ENCODE data around the gene L1TD1.
A peak's percentile ranks its signal among the peaks of the same experiment; 100 is the strongest.
"Not testable (repeated sequence)": the region's sequence is repeated elsewhere in the genome, so short reads cannot be mapped to it uniquely, and the experiment has no call there.

L1TD1 gene

DNA sequence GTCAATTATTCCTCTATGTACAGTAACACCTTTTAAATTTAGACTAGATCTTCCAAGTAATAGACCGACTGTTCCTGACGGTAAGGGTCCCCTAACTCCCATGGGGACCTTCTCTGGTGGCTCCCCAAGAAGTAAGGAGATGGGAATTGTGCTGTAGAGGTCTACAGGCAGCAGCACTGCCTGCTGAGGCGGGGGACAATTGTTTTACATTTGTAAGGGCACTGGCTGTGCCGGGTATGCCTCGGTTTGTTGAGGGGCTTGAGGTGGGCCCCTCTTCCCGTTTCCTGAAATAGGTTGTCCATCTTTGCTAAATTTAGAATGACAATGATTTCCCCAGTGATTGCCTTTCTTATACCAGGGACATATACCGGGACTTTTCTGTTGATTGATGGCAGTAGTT, 13.1 kb upstream of the L1TD1 start:
- Histone ChIP-seq H3K27ac (ENCODE audit: low read length) (no peak overlapping the region), H3K36me3 (ENCODE audit: control insufficient read depth, insufficient read depth, low read length) (no peaks in the 10 kb centered on the region), H3K27me3 (ENCODE audit: control insufficient read depth, insufficient read depth, low read length) (no peaks in the 10 kb centered on the region), H3K4me3 (ENCODE audit: low read length) (no peak overlapping the region), H3K9me3 (ENCODE audit: control insufficient read depth, insufficient read depth, low read length) (no peaks in the 10 kb centered on the region), H3K4me1 (ENCODE audit: control insufficient read depth, insufficient read depth, low read length) (peaks cover 3% of the 10 kb centered on the region; the same call in 1 of the 2 replicates)
- DNase-seq (ENCODE audit: low read depth, low spot score) = no peak
- WGBS (ENCODE audit: insufficient coverage, insufficient read length) = no CpG with 5 or more reads among the region's 7 CpGs

GRCh38 chr1:62182157-62182556, 12.5 kb upstream of the L1TD1 start:
- H3K27me3 ChIP-seq (ENCODE audit: control insufficient read depth, insufficient read depth, low read length); H3K4me3 ChIP-seq (ENCODE audit: low read length); DNase-seq (ENCODE audit: low read depth, low spot score); H3K27ac ChIP-seq (ENCODE audit: low read length); H3K4me1 ChIP-seq (ENCODE audit: control insufficient read depth, insufficient read depth, low read length); H3K9me3 ChIP-seq (ENCODE audit: control insufficient read depth, insufficient read depth, low read length); H3K36me3 ChIP-seq (ENCODE audit: control insufficient read depth, insufficient read depth, low read length): not testable (repeated sequence)
- WGBS (ENCODE audit: insufficient coverage, insufficient read length) = no CpG with 5 or more reads among the region's 8 CpGs

DNA sequence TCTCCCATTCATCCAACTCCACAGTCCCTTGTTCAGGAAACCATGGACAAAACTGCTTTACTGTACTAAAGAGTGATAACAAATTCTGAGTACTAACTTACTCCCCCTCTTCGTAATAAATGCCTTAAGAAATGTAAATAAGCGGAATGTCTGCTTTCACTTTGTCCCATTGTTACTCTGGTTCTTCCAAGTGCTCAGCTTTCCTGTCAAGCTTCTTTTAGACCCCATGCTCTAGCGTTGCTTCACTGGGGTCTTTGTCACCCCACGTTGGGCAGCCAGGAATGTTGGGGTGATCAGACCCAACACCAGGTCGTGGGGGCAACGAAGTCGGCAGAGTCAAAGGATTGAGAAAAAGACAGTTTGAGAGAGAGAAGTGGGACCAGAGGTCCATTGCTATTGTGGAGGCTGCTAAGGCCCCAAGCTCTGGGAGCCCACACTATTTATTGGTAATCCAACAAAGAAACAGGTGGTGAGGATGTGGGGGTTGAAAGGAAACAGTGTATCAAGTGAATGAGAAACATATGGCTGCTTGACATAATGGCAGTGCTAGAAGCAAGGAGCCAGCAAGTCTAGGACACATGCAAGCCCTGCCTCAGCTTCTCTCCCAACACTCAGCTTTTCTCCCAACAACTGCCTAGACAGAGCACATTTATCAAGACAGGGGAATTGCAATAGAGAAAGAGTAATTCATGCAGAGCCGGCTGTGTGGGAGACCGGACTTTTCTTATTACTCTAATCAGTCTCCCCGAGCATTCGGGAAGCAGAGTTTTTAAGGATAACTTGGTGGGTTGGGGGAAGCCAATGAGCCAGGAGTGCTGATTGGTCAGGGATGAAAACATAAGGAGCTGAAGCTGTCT, 11.3 kb upstream of the L1TD1 start:
- DNase-seq (ENCODE audit: low read depth, low spot score); H3K36me3 ChIP-seq (ENCODE audit: control insufficient read depth, insufficient read depth, low read length); H3K27ac ChIP-seq (ENCODE audit: low read length); H3K9me3 ChIP-seq (ENCODE audit: control insufficient read depth, insufficient read depth, low read length); H3K4me1 ChIP-seq (ENCODE audit: control insufficient read depth, insufficient read depth, low read length); H3K4me3 ChIP-seq (ENCODE audit: low read length); H3K27me3 ChIP-seq (ENCODE audit: control insufficient read depth, insufficient read depth, low read length): not testable (repeated sequence)
- WGBS (ENCODE audit: insufficient coverage, insufficient read length) = no CpG with 5 or more reads among the region's 11 CpGs

- Histone ChIP-seq H3K27ac (ENCODE audit: low read length) (no peak overlapping the region), H3K9me3 (ENCODE audit: control insufficient read depth, insufficient read depth, low read length) (no peaks in the 10 kb centered on the region), H3K4me1 (ENCODE audit: control insufficient read depth, insufficient read depth, low read length) (peaks cover 3% of the 10 kb centered on the region; the same call in 1 of the 2 replicates), H3K4me3 (ENCODE audit: low read length) (no peak overlapping the region), H3K27me3 (ENCODE audit: control insufficient read depth, insufficient read depth, low read length) (no peaks in the 10 kb centered on the region), H3K36me3 (ENCODE audit: control insufficient read depth, insufficient read depth, low read length) (no peaks in the 10 kb centered on the region)
- no peak for DNase-seq (ENCODE audit: low read depth, low spot score)
- WGBS (ENCODE audit: insufficient coverage, insufficient read length) = no CpG with 5 or more reads among the region's 7 CpGs
Measured at GRCh38 chr1:62184336-62184735, 10.3 kb upstream of the L1TD1 start.

DNA sequence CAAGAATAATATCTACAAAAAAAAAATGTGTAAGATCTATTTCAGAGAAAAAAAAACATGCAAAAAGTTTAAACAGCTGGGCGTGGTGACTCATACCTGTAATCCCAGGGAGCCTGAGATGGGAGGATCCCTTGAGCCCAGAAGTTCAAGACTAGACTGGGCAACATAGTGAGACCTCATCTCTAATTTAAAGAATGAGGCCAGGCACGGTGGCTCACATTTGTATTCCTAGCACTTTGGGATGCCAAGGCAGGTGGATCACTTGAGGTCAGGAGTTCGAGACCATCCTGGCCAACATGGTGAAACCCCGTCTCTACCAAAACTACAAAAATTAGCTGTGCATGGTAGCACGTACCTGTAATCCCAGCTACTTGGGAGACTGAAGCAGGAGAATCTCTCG, 9.4 kb upstream of the L1TD1 start:
- not testable (repeated sequence) for DNase-seq (ENCODE audit: low read depth, low spot score)

GRCh38 chr1:62185677-62186076, 9.0 kb upstream of the L1TD1 start:
- DNase-seq (ENCODE audit: low read depth, low spot score) = no peak
- WGBS (ENCODE audit: insufficient coverage, insufficient read length) = no CpG with 5 or more reads among the region's 3 CpGs
- peaks cover 3% of the 10 kb centered on the region; the same call in 1 of the 2 replicates for H3K4me1 ChIP-seq (ENCODE audit: control insufficient read depth, insufficient read depth, low read length)
- no peaks in the 10 kb centered on the region for H3K36me3 ChIP-seq (ENCODE audit: control insufficient read depth, insufficient read depth, low read length)
- no peaks in the 10 kb centered on the region for H3K27me3 ChIP-seq (ENCODE audit: control insufficient read depth, insufficient read depth, low read length)
- no peak overlapping the region for H3K4me3 ChIP-seq (ENCODE audit: low read length)
- H3K9me3 ChIP-seq (ENCODE audit: control insufficient read depth, insufficient read depth, low read length) = no peaks in the 10 kb centered on the region
- H3K27ac ChIP-seq (ENCODE audit: low read length) = no peak overlapping the region

More for the DNA sequence above, 9.4 kb upstream of the L1TD1 start:
- not testable (repeated sequence) for H3K36me3 ChIP-seq (ENCODE audit: control insufficient read depth, insufficient read depth, low read length); H3K4me3 ChIP-seq (ENCODE audit: low read length); H3K27me3 ChIP-seq (ENCODE audit: control insufficient read depth, insufficient read depth, low read length); H3K4me1 ChIP-seq (ENCODE audit: control insufficient read depth, insufficient read depth, low read length); H3K9me3 ChIP-seq (ENCODE audit: control insufficient read depth, insufficient read depth, low read length); H3K27ac ChIP-seq (ENCODE audit: low read length)
- no CpG with 5 or more reads among the region's 6 CpGs for WGBS (ENCODE audit: insufficient coverage, insufficient read length)

DNA sequence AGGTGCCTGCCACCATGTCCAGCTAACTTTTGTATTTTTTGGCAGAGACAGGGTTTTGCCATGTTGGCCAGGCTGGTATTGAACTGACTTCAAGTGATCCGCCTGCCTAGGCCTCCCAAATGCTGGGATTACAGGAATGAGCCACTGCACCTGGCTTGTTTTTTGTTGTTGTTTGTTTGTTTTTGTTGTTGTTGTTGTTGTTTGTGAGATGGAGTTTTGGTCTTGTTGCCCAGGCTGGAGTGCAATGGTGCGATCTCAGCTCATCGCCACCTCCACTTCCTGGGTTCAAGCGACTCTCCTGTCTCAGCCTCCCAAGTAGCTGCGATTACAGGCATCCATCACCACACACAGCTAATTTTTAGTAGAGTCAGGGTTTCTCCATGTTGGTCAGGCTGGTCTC, 7.1 kb upstream of the L1TD1 start:
- H3K4me3 ChIP-seq (ENCODE audit: low read length) = no peak overlapping the region
- no peaks in the 10 kb centered on the region for H3K27me3 ChIP-seq (ENCODE audit: control insufficient read depth, insufficient read depth, low read length)
- no peaks in the 10 kb centered on the region for H3K36me3 ChIP-seq (ENCODE audit: control insufficient read depth, insufficient read depth, low read length)
- no peaks in the 10 kb centered on the region for H3K9me3 ChIP-seq (ENCODE audit: control insufficient read depth, insufficient read depth, low read length)
- no CpG with 5 or more reads among the region's 5 CpGs for WGBS (ENCODE audit: insufficient coverage, insufficient read length)
- H3K4me1 ChIP-seq (ENCODE audit: control insufficient read depth, insufficient read depth, low read length) = peaks cover 5% of the 10 kb centered on the region; the same call in 1 of the 2 replicates
- H3K27ac ChIP-seq (ENCODE audit: low read length) = no peak overlapping the region
- no peak for DNase-seq (ENCODE audit: low read depth, low spot score)

- no peaks in the 10 kb centered on the region for H3K27me3 ChIP-seq (ENCODE audit: control insufficient read depth, insufficient read depth, low read length)
- no peaks in the 10 kb centered on the region for H3K36me3 ChIP-seq (ENCODE audit: control insufficient read depth, insufficient read depth, low read length)
- H3K9me3 ChIP-seq (ENCODE audit: control insufficient read depth, insufficient read depth, low read length) = no peaks in the 10 kb centered on the region
- H3K4me1 ChIP-seq (ENCODE audit: control insufficient read depth, insufficient read depth, low read length) = peaks cover 5% of the 10 kb centered on the region; the same call in 1 of the 2 replicates
- H3K4me3 ChIP-seq (ENCODE audit: low read length) = no peak overlapping the region
- no CpG with 5 or more reads among the region's 8 CpGs for WGBS (ENCODE audit: insufficient coverage, insufficient read length)
- H3K27ac ChIP-seq (ENCODE audit: low read length) = no peak overlapping the region
- no peak for DNase-seq (ENCODE audit: low read depth, low spot score)
Measured at GRCh38 chr1:62188111-62188510, 6.5 kb upstream of the L1TD1 start.

DNA sequence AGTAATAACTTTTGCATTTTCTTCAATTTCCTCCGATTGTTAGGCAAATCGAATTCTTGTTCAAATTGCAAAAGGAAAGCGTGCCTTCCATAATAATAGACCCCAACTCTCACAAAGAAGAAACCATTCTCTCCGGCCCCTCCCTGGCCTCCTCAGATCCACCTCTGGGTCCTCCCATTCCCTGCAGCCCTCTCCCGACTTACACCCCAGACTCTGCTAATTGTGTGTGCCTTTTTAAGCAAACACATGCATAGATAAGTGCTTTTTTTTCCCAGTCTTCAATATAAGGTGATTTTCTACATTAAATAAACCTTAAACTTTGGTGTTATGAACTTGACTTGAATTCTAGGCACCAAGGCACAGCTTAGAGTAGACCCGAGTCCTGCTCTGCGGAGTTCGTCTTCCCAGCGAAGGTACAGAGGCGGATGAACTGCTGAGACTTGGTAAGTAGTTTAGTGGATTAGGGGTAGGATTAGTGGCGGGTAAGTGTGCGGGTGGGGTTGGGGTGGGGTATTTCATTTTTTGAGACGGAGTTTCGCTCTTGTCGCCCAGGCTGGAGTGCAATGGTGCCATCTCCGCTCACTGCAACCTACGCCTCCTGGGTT, 1.5 kb downstream of the L1TD1 start:
- no peak for DNase-seq (ENCODE audit: low read depth, low spot score)
- no CpG with 5 or more reads among the region's 17 CpGs for WGBS (ENCODE audit: insufficient coverage, insufficient read length)
- Histone ChIP-seq H3K36me3 (ENCODE audit: control insufficient read depth, insufficient read depth, low read length) (peaks cover 8% of the 10 kb centered on the region; the same call in 1 of the 2 replicates), H3K4me1 (ENCODE audit: control insufficient read depth, insufficient read depth, low read length) (0 out of 2 replicates have a peak, but pooled peaks cover 3% of the 10 kb centered on the region), H3K9me3 (ENCODE audit: control insufficient read depth, insufficient read depth, low read length) (no peaks in the 10 kb centered on the region), H3K4me3 (ENCODE audit: low read length) (peak overlapping the region; percentile 96; the same call in 1 of the 2 replicates), H3K27me3 (ENCODE audit: control insufficient read depth, insufficient read depth, low read length) (no peaks in the 10 kb centered on the region), H3K27ac (ENCODE audit: low read length) (peak overlapping the region; percentile 45)

GRCh38 chr1:62198069-62198780, 3.6 kb downstream of the L1TD1 start:
- H3K27ac ChIP-seq (ENCODE audit: low read length) = peak overlapping the region; percentile 5
- DNase-seq (ENCODE audit: low read depth, low spot score) = no peak
- H3K36me3 ChIP-seq (ENCODE audit: control insufficient read depth, insufficient read depth, low read length) = peaks cover 12% of the 10 kb centered on the region
- H3K9me3 ChIP-seq (ENCODE audit: control insufficient read depth, insufficient read depth, low read length) = no peaks in the 10 kb centered on the region
- no peaks in the 10 kb centered on the region for H3K27me3 ChIP-seq (ENCODE audit: control insufficient read depth, insufficient read depth, low read length)
- peaks cover 3% of the 10 kb centered on the region; the same call in 1 of the 2 replicates for H3K4me1 ChIP-seq (ENCODE audit: control insufficient read depth, insufficient read depth, low read length)
- no CpG with 5 or more reads among the region's 14 CpGs for WGBS (ENCODE audit: insufficient coverage, insufficient read length)
- H3K4me3 ChIP-seq (ENCODE audit: low read length) = peak overlapping the region; percentile 7; the same call in 1 of the 2 replicates
